RPMI7951 (cell line): Measurements from ENCODE around the gene DYNC2LI1. TPM values are rescaled to one million over a fixed set of nuclear protein-coding genes. Genes with fewer than 3 reads are reported as not detected.

Experiments used
- DNase-seq: peaks from one replicate; pipeline ENCODE4 v3.0.0-alpha.2; 2012; ENCODE audit warnings: low read depth
- total RNA-seq: library from RNA; depleted of rRNA; stranded (reverse); fragments of >200 nt; shearing (Covaris generic); gene quantifications from 2 replicates; pipeline ENCODE4 v1.2.3, GENCODE V29; 2014

Gene DYNC2LI1
- total RNA-seq, 1 experiment from 2014 or later, result 27.4 TPM

GRCh38 chr2:43763091-43763490 lies 10.7 kb upstream of the DYNC2LI1 start:
- DNase-seq, result no peak

- no peak for DNase-seq
These were observed 9.6 kb upstream of the DYNC2LI1 start for GRCh38 chr2:43764086-43764705.

- no peak for DNase-seq
These were observed 7.8 kb upstream of the DYNC2LI1 start for GRCh38 chr2:43766006-43766405.

- no peak for DNase-seq
These were observed 778 bp downstream of the DYNC2LI1 start for GRCh38 chr2:43774617-43775016.

GRCh38 chr2:43776324-43776723 lies 2.5 kb downstream of the DYNC2LI1 start:
- no peak for DNase-seq

- DNase-seq, result no peak
These were observed 3.6 kb downstream of the DYNC2LI1 start for GRCh38 chr2:43777306-43777926.

- peak; percentile 30 for DNase-seq
These were observed 4.4 kb downstream of the DYNC2LI1 start for GRCh38 chr2:43778233-43778632.

GRCh38 chr2:43787895-43788294 lies 14.1 kb downstream of the DYNC2LI1 start:
- DNase-seq, result peak; percentile 9

- no peak for DNase-seq
These were observed 14.8 kb downstream of the DYNC2LI1 start for GRCh38 chr2:43788646-43789045.

- no peak for DNase-seq
These were observed 16.3 kb downstream of the DYNC2LI1 start for GRCh38 chr2:43790147-43790546.

- DNase-seq, result no peak
These were observed 17.4 kb downstream of the DYNC2LI1 start for GRCh38 chr2:43791035-43791765.

GRCh38 chr2:43792653-43793052 lies 18.8 kb downstream of the DYNC2LI1 start:
- DNase-seq, result peak; percentile 15

- DNase-seq, result no peak
These were observed 21.1 kb downstream of the DYNC2LI1 start for GRCh38 chr2:43794956-43795355.

GRCh38 chr2:43796206-43796605 lies 22.4 kb downstream of the DYNC2LI1 start:
- no peak for DNase-seq

GRCh38 chr2:43798300-43798699 lies 24.5 kb downstream of the DYNC2LI1 start:
- DNase-seq, result no peak

- DNase-seq, result no peak
These were observed 27.1 kb downstream of the DYNC2LI1 start for GRCh38 chr2:43800894-43801293.

GRCh38 chr2:43802135-43802534 lies 28.3 kb downstream of the DYNC2LI1 start:
- no peak for DNase-seq

- DNase-seq, result no peak
These were observed 29.3 kb downstream of the DYNC2LI1 start for GRCh38 chr2:43803113-43803512.

GRCh38 chr2:43806719-43807031 lies 32.8 kb downstream of the DYNC2LI1 start:
- DNase-seq, result no peak

GRCh38 chr2:43810452-43810851 lies 36.6 kb downstream of the DYNC2LI1 start:
- no peak for DNase-seq

- DNase-seq, result no peak
These were observed 37.0 kb downstream of the DYNC2LI1 start for GRCh38 chr2:43810888-43811287.

- no peak for DNase-seq
These were observed 38.2 kb downstream of the DYNC2LI1 start for GRCh38 chr2:43812006-43812405.

- no peak for DNase-seq
These were observed 39.1 kb downstream of the DYNC2LI1 start for GRCh38 chr2:43812947-43813346.
